ENCODE results near the gene FAP.

DNA sequence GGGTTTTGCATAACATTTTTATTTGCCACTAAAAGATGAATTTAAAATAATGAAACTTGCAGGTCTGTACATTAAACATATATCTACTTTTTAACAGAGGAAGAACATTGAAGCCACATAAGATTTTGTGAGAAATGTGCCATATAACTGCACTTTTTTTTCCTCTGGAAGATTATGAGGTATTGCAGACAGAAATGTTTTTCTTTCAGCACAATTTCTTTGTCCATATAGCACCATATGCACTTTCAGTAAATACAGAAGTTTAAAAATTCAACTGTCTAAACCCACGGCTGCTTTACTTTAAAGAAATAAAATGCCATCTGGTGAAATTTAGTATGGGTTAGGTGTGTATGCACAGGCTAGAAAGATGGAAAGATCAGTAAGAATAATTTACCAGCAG, 470 bp upstream of the FAP start:
- TF ChIP-seq POLR2A (IDR thresholded peaks at IDR 0.05) = no peak
- TF ChIP-seq, protein P1, sequence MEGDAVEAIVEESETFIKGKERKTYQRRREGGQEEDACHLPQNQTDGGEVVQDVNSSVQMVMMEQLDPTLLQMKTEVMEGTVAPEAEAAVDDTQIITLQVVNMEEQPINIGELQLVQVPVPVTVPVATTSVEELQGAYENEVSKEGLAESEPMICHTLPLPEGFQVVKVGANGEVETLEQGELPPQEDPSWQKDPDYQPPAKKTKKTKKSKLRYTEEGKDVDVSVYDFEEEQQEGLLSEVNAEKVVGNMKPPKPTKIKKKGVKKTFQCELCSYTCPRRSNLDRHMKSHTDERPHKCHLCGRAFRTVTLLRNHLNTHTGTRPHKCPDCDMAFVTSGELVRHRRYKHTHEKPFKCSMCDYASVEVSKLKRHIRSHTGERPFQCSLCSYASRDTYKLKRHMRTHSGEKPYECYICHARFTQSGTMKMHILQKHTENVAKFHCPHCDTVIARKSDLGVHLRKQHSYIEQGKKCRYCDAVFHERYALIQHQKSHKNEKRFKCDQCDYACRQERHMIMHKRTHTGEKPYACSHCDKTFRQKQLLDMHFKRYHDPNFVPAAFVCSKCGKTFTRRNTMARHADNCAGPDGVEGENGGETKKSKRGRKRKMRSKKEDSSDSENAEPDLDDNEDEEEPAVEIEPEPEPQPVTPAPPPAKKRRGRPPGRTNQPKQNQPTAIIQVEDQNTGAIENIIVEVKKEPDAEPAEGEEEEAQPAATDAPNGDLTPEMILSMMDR (IDR thresholded peaks at IDR 0.05) = no peak
